Esophagus squamous epithelium (tissue), 4 donors: Measurements from ENCODE around the gene OTUD5.

Experiments used
- CTCF ChIP-seq, 6 experiments: fragments of 450-650 bp in 4 of 6; fragments of 200-600 bp in 2 of 6; sonication (generic) in 2 of 6; IDR thresholded peaks; one replicate each; pipeline ENCODE4 v1.5.1; 2016 to 2019; ENCODE audit warnings: antibody characterized with exemption in 6 of 6, mild to moderate bottlenecking in 4 of 6, moderate library complexity in 4 of 6
- POLR2A ChIP-seq, 4 donors: fragments of 450-650 bp; IDR thresholded peaks; one replicate each; pipeline ENCODE4 v1.6.1; 2017; ENCODE audit warnings: antibody characterized with exemption in 4 of 4, mild to moderate bottlenecking in 4 of 4, moderate library complexity in 3 of 4

GRCh38 chrX:48992341-48992740 lies 34.9 kb upstream of the OTUD5 start:
- TF ChIP-seq CTCF (IDR thresholded peaks at IDR 0.05) (no peak), POLR2A (IDR thresholded peaks at IDR 0.05) (no peak)
